Osteoblast (primary cell): Measurements from ENCODE around the gene RAB3GAP2. TPM values are rescaled to one million over a fixed set of nuclear protein-coding genes. Genes with fewer than 3 reads are reported as not detected.
"Not testable (repeated sequence)": the region's sequence is repeated elsewhere in the genome, so short reads cannot be mapped to it uniquely, and the experiment has no call there.

Source experiments
- DNase-seq: peaks from one replicate; pipeline ENCODE4 v3.0.0; 2011; ENCODE audit warnings: low spot score, mixed read lengths; ENCODE audit not compliant: insufficient read length; ENCODE audit errors: missing footprints
- H2AFZ ChIP-seq: 2 replicates; pipeline ENCODE4 v1.6.0; 2011; ENCODE audit warnings: mild to moderate bottlenecking, low read length
- H3K27ac ChIP-seq: 2 replicates; pipeline ENCODE4 v1.5.1; 2011; ENCODE audit warnings: mild to moderate bottlenecking, low read depth, low read length, moderate library complexity
- H3K27me3 ChIP-seq: 2 replicates; pipeline ENCODE4 v1.6.0; 2012; ENCODE audit warnings: mild to moderate bottlenecking, control low read depth, inconsistent platforms, low read length, moderate library complexity; ENCODE audit not compliant: insufficient read depth
- H3K36me3 ChIP-seq: 2 replicates; pipeline ENCODE4 v1.5.1; 2011; ENCODE audit warnings: mild to moderate bottlenecking, low read length, control low read depth, moderate library complexity; ENCODE audit not compliant: insufficient read depth
- H3K4me1 ChIP-seq: 2 replicates; pipeline ENCODE4 v1.5.1; 2011; ENCODE audit warnings: mild to moderate bottlenecking, low read length, control low read depth, moderate library complexity; ENCODE audit not compliant: insufficient read depth
- H3K4me2 ChIP-seq: 2 replicates; pipeline ENCODE4 v1.6.0; 2011; ENCODE audit warnings: mild to moderate bottlenecking, low read length; ENCODE audit not compliant: insufficient read depth
- H3K4me3 ChIP-seq: fragments of 200-600 bp; sonication (generic); 3 replicates; pipeline ENCODE4 v1.5.1; 2012; ENCODE audit warnings: mild to moderate bottlenecking, low read length, inconsistent platforms; ENCODE audit not compliant: insufficient read depth
- H3K79me2 ChIP-seq: 2 replicates; pipeline ENCODE4 v1.6.0; 2012; ENCODE audit warnings: mild to moderate bottlenecking, low read length, control low read depth, inconsistent platforms; ENCODE audit not compliant: insufficient read depth
- H3K9me3 ChIP-seq: 2 replicates; pipeline ENCODE4 v1.5.1; 2011; ENCODE audit warnings: low read depth, low read length, control low read depth
- H4K20me1 ChIP-seq: 2 replicates; pipeline ENCODE4 v1.6.0; 2012; ENCODE audit warnings: mild to moderate bottlenecking, low read length, control low read depth; ENCODE audit not compliant: insufficient read depth
- total RNA-seq: library from RNA; depleted of rRNA; stranded (reverse); fragments of >200 nt; gene quantifications from 2 replicates; pipeline ENCODE4 v1.2.3, GENCODE V29; 2012
- TF ChIP-seq, protein P1 (sequence below): IDR thresholded peaks from 2 replicates; pipeline ENCODE4 v1.5.1; 2011; ENCODE audit warnings: mild to moderate bottlenecking, low read depth, low read length, moderate library complexity; ENCODE audit errors: extremely low read depth

The RAB3GAP2 gene
- total RNA-seq, 1 donor: 44.2 TPM

DNA sequence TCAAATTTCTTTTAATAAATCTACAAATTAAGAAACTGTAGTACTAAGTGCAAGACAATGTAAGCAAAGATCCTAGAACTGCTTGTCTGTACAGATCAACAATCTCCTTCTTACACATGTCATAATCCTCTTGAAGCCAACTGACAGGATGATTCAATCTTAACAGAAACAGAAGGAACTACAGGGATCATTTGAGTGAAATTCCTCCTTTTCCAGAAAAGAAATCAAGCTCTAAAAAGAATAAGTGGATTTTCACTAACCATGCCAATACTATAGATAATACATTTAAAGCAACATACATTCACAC is 53.2 kb downstream of the RAB3GAP2 start:
- peaks cover 86% of the 10 kb centered on the region for H3K79me2 ChIP-seq
- H3K9me3 ChIP-seq: no peaks in the 10 kb centered on the region
- H2AFZ ChIP-seq: no peak overlapping the region
- H3K27ac ChIP-seq: peak overlapping the region; percentile 5
- no peak for DNase-seq
- H3K4me1 ChIP-seq: peaks cover 8% of the 10 kb centered on the region
- no peak overlapping the region for H3K4me3 ChIP-seq
- no peak overlapping the region for H3K4me2 ChIP-seq
- no peaks in the 10 kb centered on the region for H3K27me3 ChIP-seq
- TF ChIP-seq, protein P1, sequence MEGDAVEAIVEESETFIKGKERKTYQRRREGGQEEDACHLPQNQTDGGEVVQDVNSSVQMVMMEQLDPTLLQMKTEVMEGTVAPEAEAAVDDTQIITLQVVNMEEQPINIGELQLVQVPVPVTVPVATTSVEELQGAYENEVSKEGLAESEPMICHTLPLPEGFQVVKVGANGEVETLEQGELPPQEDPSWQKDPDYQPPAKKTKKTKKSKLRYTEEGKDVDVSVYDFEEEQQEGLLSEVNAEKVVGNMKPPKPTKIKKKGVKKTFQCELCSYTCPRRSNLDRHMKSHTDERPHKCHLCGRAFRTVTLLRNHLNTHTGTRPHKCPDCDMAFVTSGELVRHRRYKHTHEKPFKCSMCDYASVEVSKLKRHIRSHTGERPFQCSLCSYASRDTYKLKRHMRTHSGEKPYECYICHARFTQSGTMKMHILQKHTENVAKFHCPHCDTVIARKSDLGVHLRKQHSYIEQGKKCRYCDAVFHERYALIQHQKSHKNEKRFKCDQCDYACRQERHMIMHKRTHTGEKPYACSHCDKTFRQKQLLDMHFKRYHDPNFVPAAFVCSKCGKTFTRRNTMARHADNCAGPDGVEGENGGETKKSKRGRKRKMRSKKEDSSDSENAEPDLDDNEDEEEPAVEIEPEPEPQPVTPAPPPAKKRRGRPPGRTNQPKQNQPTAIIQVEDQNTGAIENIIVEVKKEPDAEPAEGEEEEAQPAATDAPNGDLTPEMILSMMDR: no peak
- peaks cover 34% of the 10 kb centered on the region for H4K20me1 ChIP-seq
- no peaks in the 10 kb centered on the region for H3K36me3 ChIP-seq

DNA sequence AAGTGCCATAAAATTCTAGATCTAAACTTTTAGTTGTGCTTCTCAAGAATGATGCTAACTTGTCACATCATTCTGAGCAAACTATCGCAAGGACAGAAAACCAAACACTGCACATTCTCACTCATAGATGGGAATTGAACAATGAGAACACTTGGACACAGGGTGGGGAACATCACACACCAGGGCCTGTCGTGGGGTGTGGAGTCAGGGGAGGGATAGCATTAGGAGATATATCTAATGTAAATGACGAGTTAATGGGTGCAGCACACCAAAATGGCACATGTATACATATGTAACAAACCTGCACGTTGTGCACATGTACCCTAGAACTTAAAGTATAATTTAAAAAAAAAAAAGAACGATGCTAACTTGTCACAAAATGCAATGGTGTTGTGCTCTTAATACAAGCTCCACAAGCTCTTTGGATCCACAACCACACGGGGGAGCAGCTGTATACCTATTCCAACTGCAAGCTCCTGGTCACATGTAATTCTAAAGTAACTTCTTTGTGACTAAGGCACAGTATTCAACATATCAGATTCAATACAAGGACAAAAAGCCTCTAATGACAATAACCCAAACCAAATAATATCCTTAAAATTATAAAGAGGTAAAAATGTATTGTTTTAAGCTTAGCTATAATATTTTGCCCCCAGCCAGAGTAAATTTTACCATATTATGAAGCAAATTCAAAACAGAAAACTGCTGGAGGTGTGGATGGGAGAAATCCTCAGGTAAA is 53.7 kb downstream of the RAB3GAP2 start:
- Histone ChIP-seq H3K79me2 (peaks cover 85% of the 10 kb centered on the region), H4K20me1 (peaks cover 32% of the 10 kb centered on the region)
- not testable (repeated sequence) for DNase-seq, H3K9me3 ChIP-seq, H3K27ac ChIP-seq, H3K27me3 ChIP-seq, H3K4me3 ChIP-seq, H3K4me2 ChIP-seq, H3K4me1 ChIP-seq, H3K36me3 ChIP-seq, H2AFZ ChIP-seq
- TF ChIP-seq, protein P1: peak; percentile 59

DNA sequence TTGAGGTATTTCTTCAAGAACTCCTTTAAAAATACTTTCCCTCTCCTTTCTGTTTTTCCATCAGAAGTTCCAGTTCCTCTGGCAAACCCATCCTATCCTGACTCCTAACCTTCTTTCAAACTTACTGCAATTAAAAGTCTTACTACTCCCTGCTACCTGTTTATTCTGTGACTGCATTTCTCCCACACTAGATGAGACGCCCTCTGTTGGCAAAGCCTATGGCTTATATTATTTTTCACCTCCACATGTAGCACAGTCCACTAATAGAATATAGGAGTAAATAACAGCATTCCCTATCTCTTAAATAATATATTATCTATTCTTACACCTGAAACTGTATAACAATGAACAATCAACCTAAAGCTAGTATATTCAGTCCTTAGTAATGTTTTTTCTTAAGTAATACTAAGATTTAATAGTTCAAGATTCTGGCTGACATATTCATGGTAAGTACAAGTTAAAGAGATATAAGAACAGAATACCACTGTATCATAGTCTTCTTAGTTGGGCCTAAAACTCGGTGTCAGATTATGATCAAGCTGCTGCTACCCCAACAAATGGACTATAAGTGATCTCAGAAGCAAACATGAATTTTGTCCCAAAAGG is 54.8 kb downstream of the RAB3GAP2 start:
- no peak overlapping the region for H3K27ac ChIP-seq
- no peak overlapping the region for H3K4me2 ChIP-seq
- H2AFZ ChIP-seq: no peak overlapping the region
- peaks cover 80% of the 10 kb centered on the region for H3K79me2 ChIP-seq
- no peaks in the 10 kb centered on the region for H3K36me3 ChIP-seq
- DNase-seq: no peak
- no peaks in the 10 kb centered on the region for H3K27me3 ChIP-seq
- TF ChIP-seq, protein P1: peak; percentile 48
- H3K9me3 ChIP-seq: no peaks in the 10 kb centered on the region
- peaks cover 27% of the 10 kb centered on the region for H4K20me1 ChIP-seq
- H3K4me3 ChIP-seq: no peak overlapping the region
- H3K4me1 ChIP-seq: peaks cover 8% of the 10 kb centered on the region

DNA sequence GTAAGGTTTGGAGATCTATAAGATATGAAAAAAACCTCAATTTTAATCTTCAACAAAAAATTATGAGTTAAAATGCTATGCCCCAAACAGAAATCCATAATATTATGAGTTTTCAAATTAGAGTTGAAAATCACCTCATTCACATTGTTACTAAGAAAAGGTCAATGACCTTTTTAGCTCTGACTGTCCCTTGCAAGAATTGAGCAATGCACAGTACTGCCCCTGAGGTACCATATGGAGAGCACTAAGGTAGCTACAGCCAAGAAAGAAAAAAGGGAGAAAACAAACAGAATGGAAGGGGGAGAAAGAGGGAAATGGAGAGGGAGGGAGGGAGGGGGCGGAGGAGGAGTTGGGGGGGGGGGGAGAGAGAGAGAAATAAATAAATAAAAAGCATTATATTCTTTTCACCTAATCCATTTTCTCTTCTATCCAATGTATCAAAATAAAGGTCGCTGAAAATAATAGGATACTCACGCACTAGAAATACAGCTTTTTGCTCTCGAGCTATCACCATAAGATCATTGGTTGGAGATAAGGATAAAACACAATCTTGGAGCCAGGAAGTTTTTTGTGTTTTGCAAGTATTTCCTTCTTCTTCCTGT is 58.8 kb downstream of the RAB3GAP2 start:
- H3K4me1 ChIP-seq: no peaks in the 10 kb centered on the region
- TF ChIP-seq, protein P1: no peak
- H3K36me3 ChIP-seq: peaks cover 20% of the 10 kb centered on the region
- no peak overlapping the region for H3K4me3 ChIP-seq
- H3K9me3 ChIP-seq: no peaks in the 10 kb centered on the region
- H3K27me3 ChIP-seq: no peaks in the 10 kb centered on the region
- H3K27ac ChIP-seq: no peak overlapping the region
- H2AFZ ChIP-seq: no peak overlapping the region
- no peak overlapping the region for H3K4me2 ChIP-seq
- no peak for DNase-seq
- H3K79me2 ChIP-seq: peaks cover 47% of the 10 kb centered on the region
- peaks cover 15% of the 10 kb centered on the region for H4K20me1 ChIP-seq
